ENCODE data around the gene RBL1. TPM values are rescaled to one million over a fixed set of nuclear protein-coding genes. Genes with fewer than 3 reads are reported as not detected.
"Not testable (repeated sequence)": the region's sequence is repeated elsewhere in the genome, so short reads cannot be mapped to it uniquely, and the experiment has no call there.

RBL1 gene
- total and polyA plus RNA-seq, 10 of the 15 experiments (the other 5 are each of a cell fraction or from before 2014, with no cell fraction given) = 4.5 to 51.1 (median 24.9) TPM

DNA sequence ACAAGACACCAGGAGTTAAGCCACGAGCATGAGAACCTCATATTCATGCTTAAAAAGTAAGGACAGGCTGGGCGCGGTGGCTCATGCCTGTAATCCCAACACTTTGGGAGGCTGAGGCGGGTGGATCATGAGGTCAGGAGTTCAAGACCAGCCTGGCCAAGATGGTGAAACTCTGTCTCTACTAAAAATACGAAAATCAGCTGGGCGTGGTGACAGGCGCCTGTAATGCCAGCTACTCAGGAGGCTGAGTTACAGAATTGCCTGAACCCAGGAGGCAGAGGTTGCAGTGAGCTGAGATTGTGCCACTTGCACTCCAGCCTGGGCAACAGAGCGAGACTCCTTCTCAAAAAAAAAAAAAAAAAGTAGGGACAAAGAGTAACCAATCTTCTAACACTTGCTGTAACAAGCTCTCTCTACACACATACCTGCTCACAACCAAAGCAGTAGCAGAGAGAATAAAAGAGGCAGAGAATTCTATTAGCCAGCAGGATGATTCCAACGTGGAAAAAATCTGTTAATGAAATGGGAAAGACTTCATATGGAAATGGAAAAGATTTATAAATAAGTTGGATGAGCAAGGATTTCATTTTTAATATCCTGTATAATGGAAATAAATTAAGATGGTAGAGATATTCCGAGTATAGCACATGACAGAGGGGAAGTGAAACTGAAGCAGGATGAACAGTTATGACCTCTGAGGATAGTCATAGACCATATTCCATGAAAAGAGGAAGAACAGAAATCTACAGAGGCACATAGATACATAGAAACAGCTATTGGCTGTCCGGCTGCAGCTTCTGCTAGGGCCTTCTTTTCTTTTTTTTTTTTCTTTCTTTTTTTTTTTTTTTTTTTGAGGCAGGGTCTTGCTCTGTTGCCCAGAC is 90.5 kb downstream of the RBL1 start:
- intact Hi-C loops (cut with micrococcal nuclease; ENCODE audit: unreplicated experiment) = loop anchor here (5.0 to 10.0 kb wide), 2 partner anchors 77 to 169 kb away; partner anchors contain the start of genes MROH8 and RPN2
- Histone ChIP-seq H3K27ac (ENCODE audit: control insufficient read depth, insufficient read depth) (peak overlapping the region; percentile 31; the same call in 1 of the 2 replicates), H3K4me1 (ENCODE audit: control insufficient read depth, insufficient read depth, low read length) (peaks cover 23% of the 10 kb centered on the region)
- CTCF ChIA-PET = interaction anchor here (0.6 to 2.2 kb wide), 5 partner anchors 11 to 186 kb away, joined by 3 to 13 read pairs (median 3); no protein-coding TSS in a partner anchor
- H3K4me3 ChIP-seq; H3K4me2 ChIP-seq (ENCODE audit: control insufficient read depth, insufficient read depth); H3K9ac ChIP-seq (ENCODE audit: control insufficient read depth, insufficient read depth, low read length); H3K79me2 ChIP-seq (ENCODE audit: control insufficient read depth, insufficient read depth, low read length); BruUV-seq (replicated peaks); H4K20me1 ChIP-seq (ENCODE audit: control insufficient read depth, insufficient read depth); H2AFZ ChIP-seq (ENCODE audit: control insufficient read depth, low read depth, low read length); DNase-seq (ENCODE audit: low read depth, low spot score); FAIRE-seq; in situ Hi-C loops (cut with MboI); H3K36me3 ChIP-seq (ENCODE audit: control insufficient read depth in 2 of 2, insufficient read depth in 2 of 2, low read length in 1 of 2); H3K27me3 ChIP-seq (replicated peaks in 1 of 2; ENCODE audit: control insufficient read depth in 2 of 2, insufficient read depth in 2 of 2, low read length in 1 of 2); H3K9me3 ChIP-seq (replicated peaks; ENCODE audit: control insufficient read depth, insufficient read depth, low read length): not testable (repeated sequence)
- TF ChIP-seq NFIC (IDR thresholded peaks at IDR 0.05; ENCODE audit: low read depth, low read length) = peak; percentile 26; the same call in 1 of the 2 replicates
- TF ChIP-seq NR2F1 (conservative IDR thresholded peaks at IDR 0.05) = 0 out of 2 replicates have a peak, but pooled peaks have one; percentile 27
- TF ChIP-seq, protein P1, sequence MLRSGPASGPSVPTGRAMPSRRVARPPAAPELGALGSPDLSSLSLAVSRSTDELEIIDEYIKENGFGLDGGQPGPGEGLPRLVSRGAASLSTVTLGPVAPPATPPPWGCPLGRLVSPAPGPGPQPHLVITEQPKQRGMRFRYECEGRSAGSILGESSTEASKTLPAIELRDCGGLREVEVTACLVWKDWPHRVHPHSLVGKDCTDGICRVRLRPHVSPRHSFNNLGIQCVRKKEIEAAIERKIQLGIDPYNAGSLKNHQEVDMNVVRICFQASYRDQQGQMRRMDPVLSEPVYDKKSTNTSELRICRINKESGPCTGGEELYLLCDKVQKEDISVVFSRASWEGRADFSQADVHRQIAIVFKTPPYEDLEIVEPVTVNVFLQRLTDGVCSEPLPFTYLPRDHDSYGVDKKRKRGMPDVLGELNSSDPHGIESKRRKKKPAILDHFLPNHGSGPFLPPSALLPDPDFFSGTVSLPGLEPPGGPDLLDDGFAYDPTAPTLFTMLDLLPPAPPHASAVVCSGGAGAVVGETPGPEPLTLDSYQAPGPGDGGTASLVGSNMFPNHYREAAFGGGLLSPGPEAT (IDR thresholded peaks at IDR 0.05; ENCODE audit: low read depth) = 0 out of 2 replicates have a peak, but pooled peaks have one; percentile 34
- peak; percentile 66 to 68 for TF ChIP-seq IKZF2 (IDR thresholded peaks at IDR 0.05)
- TF ChIP-seq EED (IDR thresholded peaks at IDR 0.05; ENCODE audit: low read depth) = peak; percentile 60; the same call in 1 of the 2 replicates
- 0 out of 2 replicates have a peak, but pooled peaks have one; percentile 14 for TF ChIP-seq IRF4 (IDR thresholded peaks at IDR 0.05; ENCODE audit: low read depth, low read length)
- peak; percentile 37; the same call in 1 of the 2 replicates for TF ChIP-seq IKZF1 (conservative IDR thresholded peaks at IDR 0.05)
- TF ChIP-seq SPI1 (IDR thresholded peaks at IDR 0.05; ENCODE audit: borderline replicate concordance, insufficient read depth, low read depth, low read length) = peak; percentile 88
- TF ChIP-seq RUNX3 (IDR thresholded peaks at IDR 0.05; ENCODE audit: low read length) = peak; percentile 31; the same call in 1 of the 2 replicates
- peak; percentile 70 for ATAC-seq
- RAD21 ChIA-PET (ENCODE audit: unreplicated experiment) = interaction anchor here (0.5 kb wide), 1 partner anchor 432 kb away, joined by 3 read pairs; the partner anchor contains the start of gene TGIF2
- POLR2A ChIA-PET = interaction anchor here (0.5 to 0.7 kb wide), 3 partner anchors 30 to 539 kb away, joined by 3 to 5 read pairs (median 4); no protein-coding TSS in a partner anchor
- 72% methylated on average over 10 of the region's 11 CpGs for WGBS (ENCODE audit: insufficient coverage, insufficient replicate concordance, low lambda C conversion rate, missing lambda C conversion rate)
- SMC1A ChIA-PET (ENCODE audit: uncharacterized antibody, unreplicated experiment) = interaction anchor here (1.1 kb wide), 1 partner anchor 87 kb away, joined by 5 read pairs; no protein-coding TSS in a partner anchor

DNA sequence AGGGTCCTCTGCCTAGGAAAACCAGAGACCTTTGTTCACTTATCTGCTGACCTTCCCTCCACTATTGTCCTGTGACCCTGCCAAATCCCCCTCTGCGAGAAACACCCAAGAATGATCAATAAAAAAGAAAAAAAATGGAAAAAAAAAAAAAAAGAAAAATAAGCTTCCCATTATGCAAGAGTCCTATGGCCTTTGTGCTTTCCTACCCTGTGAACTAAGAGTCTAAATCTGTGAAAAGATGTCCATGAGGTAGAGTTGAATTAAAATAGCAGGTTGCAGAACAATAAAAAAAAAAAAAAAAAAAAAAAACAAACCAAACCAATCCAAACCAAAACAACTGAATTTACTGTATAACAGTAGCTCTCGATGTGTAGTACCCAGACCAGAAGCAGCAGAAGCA is 94.2 kb downstream of the RBL1 start:
- H3K4me1 ChIP-seq (ENCODE audit: control insufficient read depth, insufficient read depth, low read length) = peaks cover 10% of the 10 kb centered on the region
- H3K27me3 ChIP-seq (replicated peaks in 1 of 2; ENCODE audit: control insufficient read depth in 2 of 2, insufficient read depth in 2 of 2, low read length in 1 of 2); H2AFZ ChIP-seq (ENCODE audit: control insufficient read depth, low read depth, low read length); FAIRE-seq; H3K9me3 ChIP-seq (replicated peaks; ENCODE audit: control insufficient read depth, insufficient read depth, low read length); H3K4me2 ChIP-seq (ENCODE audit: control insufficient read depth, insufficient read depth); H3K27ac ChIP-seq (ENCODE audit: control insufficient read depth, insufficient read depth); H3K9ac ChIP-seq (ENCODE audit: control insufficient read depth, insufficient read depth, low read length); H3K4me3 ChIP-seq; ATAC-seq; H3K79me2 ChIP-seq (ENCODE audit: control insufficient read depth, insufficient read depth, low read length); CTCF ChIA-PET; DNase-seq (ENCODE audit: low read depth, low spot score); H4K20me1 ChIP-seq (ENCODE audit: control insufficient read depth, insufficient read depth); BruUV-seq (replicated peaks); H3K36me3 ChIP-seq (ENCODE audit: control insufficient read depth in 2 of 2, insufficient read depth in 2 of 2, low read length in 1 of 2); RAD21 ChIA-PET (ENCODE audit: unreplicated experiment); in situ Hi-C loops (cut with MboI): not testable (repeated sequence)
- POLR2A ChIA-PET = interaction anchor here (0.6 kb wide), 1 partner anchor 1440 kb away, joined by 3 read pairs; no protein-coding TSS in a partner anchor
- SMC1A ChIA-PET (ENCODE audit: uncharacterized antibody, unreplicated experiment) = interaction anchor here (0.7 kb wide), 1 partner anchor 425 kb away, joined by 6 read pairs; no protein-coding TSS in a partner anchor
- intact Hi-C loops (cut with micrococcal nuclease; ENCODE audit: unreplicated experiment) = loop anchor here (10.0 kb wide), 1 partner anchor 173 kb away; the partner anchor contains the start of genes MROH8 and RPN2
- 94% methylated on average over 1 of the region's 2 CpGs for WGBS (ENCODE audit: insufficient coverage, insufficient replicate concordance, low lambda C conversion rate, missing lambda C conversion rate)
